HG03139 (cell line): ENCODE data around the gene RPL31.

Experiments
- ATAC-seq: cut with Tn5 transposase; IDR thresholded peaks from one replicate; pipeline ENCODE4 v1.9.1; 2021; ENCODE audit not compliant: unreplicated experiment

RPL31 gene

GRCh38 chr2:100992262-100992661, 9.8 kb upstream of the RPL31 start:
- ATAC-seq = no peak

DNA sequence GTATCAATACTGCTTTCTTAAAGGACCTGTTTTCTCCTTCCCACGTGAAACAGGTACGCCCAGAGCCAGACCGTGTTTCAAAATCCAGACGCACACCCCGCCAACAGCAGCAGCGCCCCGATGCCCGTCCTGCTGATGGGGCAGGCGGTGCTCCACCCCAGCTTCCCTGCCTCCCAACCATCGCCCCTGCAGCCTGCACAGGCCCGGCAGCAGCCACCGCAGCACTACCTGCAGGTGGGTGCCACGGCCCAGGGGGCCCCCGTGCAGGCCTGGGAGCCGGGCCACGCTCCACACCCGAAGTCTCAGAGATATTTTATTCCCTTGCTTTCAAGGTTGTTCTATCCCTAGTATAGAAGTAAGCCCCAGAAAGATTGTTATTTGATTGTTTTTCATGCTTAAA, 8.8 kb upstream of the RPL31 start:
- no peak for ATAC-seq

DNA sequence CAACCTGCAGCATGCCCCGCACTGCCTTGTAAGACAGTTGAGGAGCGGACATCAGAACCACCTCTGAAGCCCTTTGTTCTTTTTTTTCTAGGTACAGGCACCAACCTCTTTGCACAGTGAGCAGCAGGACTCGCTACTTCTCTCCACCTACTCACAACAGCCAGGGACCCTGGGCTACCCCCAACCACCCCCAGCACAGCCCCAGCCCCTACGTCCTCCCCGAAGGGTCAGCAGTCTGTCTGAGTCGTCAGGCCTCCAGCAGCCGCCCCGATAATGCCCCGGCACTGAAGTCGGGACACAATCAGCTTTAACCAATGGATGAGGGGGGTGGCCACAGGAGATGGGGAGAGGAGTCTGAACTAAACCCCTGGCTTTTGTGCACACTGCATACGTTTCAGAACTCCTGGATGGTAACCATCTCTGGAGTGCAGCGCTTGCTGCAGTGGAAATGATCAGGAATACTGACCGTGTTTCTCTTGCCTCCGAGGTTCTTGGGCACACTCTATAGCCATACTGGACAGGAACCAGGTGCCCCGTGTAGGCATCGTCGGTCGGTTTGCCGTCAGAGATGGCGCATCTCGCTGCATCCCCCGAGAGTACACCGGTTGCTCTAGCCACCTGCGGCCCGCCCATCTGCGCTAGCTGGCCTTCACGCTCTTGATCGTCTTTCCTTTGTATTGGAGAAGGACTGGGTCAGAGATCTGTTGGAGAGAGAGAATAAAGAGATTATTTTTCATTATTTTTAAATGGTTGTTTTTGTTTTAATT, 6.6 kb upstream of the RPL31 start:
- ATAC-seq = no peak

GRCh38 chr2:100997509-100998234, 4.4 kb upstream of the RPL31 start:
- no peak for ATAC-seq

GRCh38 chr2:100998235-100998573, 3.9 kb upstream of the RPL31 start:
- no peak for ATAC-seq

GRCh38 chr2:100999995-101000394, 2.1 kb upstream of the RPL31 start:
- no peak for ATAC-seq

GRCh38 chr2:101002562-101003277, 631 bp downstream of the RPL31 start:
- ATAC-seq = no peak

DNA sequence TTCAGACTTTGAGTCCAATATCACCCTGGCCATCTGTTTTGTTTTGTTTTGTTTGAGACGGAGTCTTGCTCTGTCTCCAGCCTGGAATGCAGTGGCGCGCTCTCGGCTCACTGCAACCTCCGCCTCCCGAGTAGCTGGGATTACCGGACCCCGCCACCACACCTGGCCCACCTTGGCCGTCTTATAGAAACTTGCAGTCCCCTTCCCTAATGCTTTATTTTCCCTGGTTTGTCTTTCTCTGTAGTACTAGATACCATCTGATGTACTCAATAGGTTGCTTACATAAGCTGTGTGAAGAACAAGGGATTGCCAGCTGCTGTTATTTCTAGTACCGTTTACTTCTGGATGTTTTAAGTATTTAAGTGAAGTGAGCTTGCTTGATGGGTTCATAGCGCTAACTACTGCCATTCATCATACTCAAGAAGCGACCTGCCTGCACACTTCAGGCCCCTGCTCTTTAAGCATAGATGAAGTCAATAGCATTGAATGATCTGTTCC, 1.2 kb downstream of the RPL31 start:
- no peak for ATAC-seq

DNA sequence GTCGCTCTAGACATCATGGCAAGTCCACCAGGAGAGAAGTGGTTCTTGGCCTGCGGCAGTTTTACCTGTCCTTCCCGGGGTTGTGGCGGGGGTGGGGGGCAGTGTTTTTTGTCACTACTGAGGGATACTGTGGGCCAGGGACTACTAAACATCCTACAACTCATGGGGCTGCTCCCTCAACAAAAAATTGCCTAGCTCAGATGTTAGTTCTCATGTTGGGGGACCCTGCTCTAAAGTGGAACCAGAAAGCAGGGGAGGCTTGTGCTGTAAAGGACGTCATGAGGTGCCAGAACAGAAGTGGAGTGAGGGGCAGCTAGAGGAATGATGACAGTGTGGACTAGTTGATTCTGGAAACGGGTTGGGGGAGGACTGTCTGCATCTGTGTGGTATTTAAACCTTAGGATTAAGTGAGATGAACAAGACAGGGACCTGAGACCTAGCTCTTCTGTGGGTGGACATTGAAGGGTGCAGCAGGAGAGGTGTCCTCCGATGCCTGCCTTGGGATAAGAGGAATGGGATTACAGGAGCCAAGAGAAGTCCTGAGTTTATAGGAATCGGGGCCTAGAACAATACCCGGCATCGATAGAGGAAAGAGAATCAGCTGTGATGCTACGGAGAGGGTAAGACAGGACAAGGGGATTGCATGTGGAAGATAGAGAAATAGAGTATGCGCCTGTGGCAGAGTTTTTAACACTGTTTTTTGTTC, 2.7 kb downstream of the RPL31 start:
- no peak for ATAC-seq

- no peak for ATAC-seq
These were observed 4.1 kb downstream of the RPL31 start for GRCh38 chr2:101006065-101006715.

GRCh38 chr2:101007415-101008345, 5.6 kb downstream of the RPL31 start:
- ATAC-seq = no peak

GRCh38 chr2:101011152-101011551, 9.1 kb downstream of the RPL31 start:
- no peak for ATAC-seq

DNA sequence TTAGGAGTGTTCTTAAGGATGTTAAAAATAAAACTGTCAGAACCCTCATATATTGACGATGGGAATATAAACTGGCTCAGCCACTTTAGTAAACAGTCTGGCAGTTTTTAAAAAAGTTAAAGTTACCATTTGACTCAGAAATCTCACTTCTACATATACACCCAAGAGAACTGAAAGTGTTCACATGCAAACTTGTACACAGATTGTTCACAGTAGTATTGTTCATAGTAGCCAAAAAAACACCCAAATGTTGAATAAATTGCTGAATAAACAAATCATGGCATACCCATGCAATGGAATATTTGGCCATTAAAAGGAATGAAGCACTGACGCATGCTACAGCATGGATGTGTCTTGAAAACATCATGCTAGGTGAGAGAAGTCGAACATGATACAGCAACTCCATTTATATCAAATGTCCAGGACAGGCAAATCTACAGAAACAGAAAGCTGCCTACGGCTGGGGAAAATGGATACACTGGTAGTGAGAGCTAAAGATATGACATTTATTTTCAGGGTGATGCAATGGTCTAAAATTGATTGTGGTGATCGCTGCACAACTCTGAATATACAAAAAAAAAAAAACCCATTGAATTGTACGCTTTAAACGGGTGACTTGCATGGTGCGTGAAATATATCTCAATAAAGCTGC, 10.1 kb downstream of the RPL31 start:
- no peak for ATAC-seq

DNA sequence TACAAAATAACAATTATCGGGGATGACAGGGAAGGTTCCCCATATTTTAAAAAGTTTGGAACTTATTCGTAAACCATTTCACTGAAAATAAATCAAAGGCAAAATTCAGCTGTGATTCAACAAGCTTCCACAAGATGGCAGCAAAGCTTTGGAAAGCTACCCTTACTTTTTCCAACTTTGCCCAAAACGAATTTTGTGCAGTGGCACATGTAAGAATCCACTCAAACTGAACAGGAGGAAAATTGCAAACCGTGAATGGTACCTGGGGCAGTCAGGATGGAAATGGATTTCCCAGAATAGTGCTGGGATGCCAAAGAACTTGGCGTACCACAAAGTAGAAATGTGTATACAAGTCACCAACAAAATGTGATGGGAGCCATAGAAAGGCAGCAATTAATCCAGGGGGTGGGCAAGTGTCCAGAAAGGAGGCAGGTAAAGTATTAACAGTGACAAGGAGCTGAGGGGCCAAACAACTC, 10.7 kb downstream of the RPL31 start:
- ATAC-seq = no peak

DNA sequence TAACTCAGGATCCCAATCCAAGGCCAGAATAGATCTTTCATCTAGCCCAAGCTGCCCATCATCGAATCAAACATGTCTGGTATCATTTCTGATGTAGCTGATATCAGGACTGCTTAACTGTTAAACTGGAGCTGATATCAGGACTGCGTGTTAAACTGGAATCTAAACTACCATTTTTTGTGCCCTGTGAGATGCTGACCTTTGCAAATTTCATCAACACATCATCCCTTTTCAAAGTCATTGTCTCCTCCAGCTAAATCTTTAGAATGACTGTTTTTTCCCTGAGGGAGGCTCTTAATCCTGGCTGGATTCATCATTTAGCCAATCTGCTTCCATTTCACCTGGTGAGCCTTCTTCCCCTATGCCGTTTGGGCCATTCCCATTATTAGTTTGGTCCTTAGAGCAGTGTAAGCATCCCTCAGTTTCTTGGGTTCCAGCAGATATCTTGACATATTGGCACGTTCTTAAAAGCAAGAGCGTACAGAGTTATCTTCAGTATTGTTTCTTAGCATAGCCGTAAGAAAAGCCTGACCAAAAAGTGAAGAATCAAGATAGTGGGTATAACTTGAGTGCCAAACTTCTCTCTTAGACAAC, 12.3 kb downstream of the RPL31 start:
- ATAC-seq = no peak

GRCh38 chr2:101017371-101017770, 15.3 kb downstream of the RPL31 start:
- no peak for ATAC-seq

- no peak for ATAC-seq
These were observed 16.8 kb downstream of the RPL31 start for GRCh38 chr2:101018934-101019333.

DNA sequence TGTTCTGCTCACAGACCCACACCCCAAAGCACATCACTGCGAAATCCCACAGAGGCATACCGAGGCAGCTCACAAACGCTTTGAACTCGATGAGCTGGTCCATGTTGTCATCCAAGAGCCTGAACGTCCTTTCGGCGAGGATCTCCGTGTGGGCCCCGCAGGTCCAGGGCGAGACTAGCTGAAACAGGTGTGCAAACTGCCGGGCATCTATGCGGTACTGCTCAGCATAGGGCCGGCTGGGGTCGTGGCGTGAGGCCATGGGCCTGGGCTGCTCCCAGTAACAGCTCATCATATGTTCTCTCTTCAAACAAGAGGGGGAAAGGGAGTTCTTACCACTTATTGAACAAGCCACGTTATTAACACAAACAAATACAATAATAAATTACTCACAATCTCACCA, 20.1 kb downstream of the RPL31 start:
- ATAC-seq = no peak
